IPS-18c (cell line): ENCODE data around the gene COPG2.
"Not testable (repeated sequence)": the region's sequence is repeated elsewhere in the genome, so short reads cannot be mapped to it uniquely, and the experiment has no call there.

Source experiments
- H3K4me3 ChIP-seq: 2 replicates; pipeline ENCODE4 v1.7.0; 2013; ENCODE audit warnings: low read depth, mild to moderate bottlenecking, low read length, moderate library complexity; ENCODE audit not compliant: insufficient read depth
- H3K9me3 ChIP-seq: one replicate; pipeline ENCODE4 v1.6.1; 2013; ENCODE audit warnings: mild to moderate bottlenecking, low read length, moderate library complexity; ENCODE audit not compliant: control insufficient read depth, insufficient read depth

Gene COPG2

GRCh38 chr7:130541287-130541686 is 127.3 kb downstream of the COPG2 start:
- not testable (repeated sequence) for H3K9me3 ChIP-seq, H3K4me3 ChIP-seq

- not testable (repeated sequence) for H3K9me3 ChIP-seq, H3K4me3 ChIP-seq
Observed at GRCh38 chr7:130537894-130538293, 130.7 kb downstream of the COPG2 start.

DNA sequence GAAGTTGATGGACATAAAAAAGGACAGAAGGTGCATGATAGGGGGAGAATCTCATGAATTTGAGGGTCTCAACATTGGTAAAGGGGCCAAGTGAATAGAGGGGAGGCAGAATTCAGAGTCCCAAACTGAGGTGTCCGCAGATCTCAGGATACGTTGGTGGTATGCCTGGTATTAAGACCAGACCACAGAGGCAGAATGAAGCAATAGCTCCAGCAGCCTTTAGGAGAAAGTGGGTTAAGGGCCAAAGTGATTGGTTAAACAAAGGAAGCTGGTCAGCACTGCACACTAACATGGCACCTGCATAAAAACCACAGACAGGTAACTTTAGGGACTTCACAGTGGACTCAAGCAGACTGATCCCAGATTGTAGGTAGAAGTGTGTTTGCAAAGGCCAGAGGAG is 139.1 kb downstream of the COPG2 start:
- no peaks in the 10 kb centered on the region for H3K9me3 ChIP-seq
- no peak overlapping the region for H3K4me3 ChIP-seq

DNA sequence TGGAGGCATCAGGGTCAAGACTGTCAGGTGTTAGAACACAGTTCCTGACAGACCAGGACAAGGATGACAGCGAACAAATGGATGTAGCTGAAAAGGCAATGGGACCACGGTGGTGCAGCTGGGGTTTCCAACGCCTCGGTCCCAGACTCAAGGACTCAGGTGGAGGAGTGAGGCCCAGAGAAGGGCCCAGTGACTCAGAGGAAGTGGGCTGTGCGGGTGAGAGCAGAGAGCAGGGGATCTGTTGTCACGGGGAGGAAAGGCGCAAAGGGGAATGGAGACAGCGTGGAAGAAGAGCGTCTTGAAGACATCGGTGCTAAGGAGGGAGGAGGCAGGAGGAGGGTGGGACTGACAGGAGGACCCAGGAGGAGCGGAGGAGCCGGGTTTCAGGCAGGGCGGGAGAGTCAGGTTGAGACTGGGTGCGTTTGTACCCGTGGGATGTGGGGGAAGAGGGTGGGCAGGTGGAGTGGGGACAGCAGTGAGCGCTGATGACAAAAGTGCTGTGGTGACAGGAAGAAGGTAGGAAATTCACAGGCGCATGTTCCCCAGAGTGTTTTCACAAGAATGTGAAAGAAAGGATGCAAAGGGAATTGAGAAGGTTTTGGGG is 140.7 kb downstream of the COPG2 start:
- not testable (repeated sequence) for H3K9me3 ChIP-seq, H3K4me3 ChIP-seq

DNA sequence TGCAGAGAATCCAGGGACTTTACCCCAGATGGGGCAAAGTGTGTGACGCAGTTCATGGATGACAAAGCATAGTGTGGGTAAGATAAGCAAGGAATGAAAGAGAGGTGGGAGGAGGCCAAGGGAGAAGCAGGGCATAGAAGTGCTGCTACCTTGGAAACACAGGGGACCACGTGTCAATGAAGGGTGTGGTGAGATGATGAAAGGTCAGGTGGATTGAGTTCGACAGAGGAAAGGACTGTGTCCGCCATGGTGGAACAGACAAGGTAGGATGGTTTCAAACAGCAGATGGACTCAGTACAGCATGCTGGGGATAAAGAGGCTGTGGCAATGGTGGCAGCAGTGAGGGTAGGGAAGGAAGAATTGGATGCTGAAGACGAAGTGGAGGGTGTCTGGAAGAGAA is 143.9 kb downstream of the COPG2 start:
- no peaks in the 10 kb centered on the region for H3K9me3 ChIP-seq
- no peak overlapping the region for H3K4me3 ChIP-seq

DNA sequence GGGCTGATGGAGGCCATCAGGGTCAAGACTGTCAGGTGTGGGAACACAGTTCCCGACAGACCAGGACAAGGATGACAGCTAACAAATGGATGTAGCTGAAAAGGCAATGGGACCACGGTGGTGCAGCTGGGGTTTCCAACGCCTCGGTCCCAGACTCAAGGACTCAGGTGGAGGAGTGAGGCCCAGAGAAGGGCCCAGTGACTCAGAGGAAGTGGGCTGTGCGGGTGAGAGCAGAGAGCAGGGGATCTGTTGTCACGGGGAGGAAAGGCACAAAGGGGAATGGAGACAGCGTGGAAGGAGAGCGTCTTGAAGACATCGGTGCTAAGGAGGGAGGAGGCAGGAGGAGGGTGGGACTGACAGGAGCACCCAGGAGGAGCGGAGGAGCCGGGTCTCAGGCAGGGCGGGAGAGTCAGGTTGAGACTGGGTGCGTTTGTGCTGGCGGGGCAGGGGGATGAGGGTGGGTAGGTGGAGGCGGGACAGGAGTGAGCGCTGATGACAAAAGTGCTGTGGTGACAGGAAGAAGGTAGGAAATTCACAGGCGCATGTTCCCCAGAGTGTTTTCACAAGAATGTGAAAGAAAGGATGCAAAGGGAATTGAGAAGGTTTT is 144.9 kb downstream of the COPG2 start:
- H3K4me3 ChIP-seq, H3K9me3 ChIP-seq: not testable (repeated sequence)

GRCh38 chr7:130521258-130521951 is 147.1 kb downstream of the COPG2 start:
- no peak overlapping the region for H3K4me3 ChIP-seq
- no peaks in the 10 kb centered on the region for H3K9me3 ChIP-seq

DNA sequence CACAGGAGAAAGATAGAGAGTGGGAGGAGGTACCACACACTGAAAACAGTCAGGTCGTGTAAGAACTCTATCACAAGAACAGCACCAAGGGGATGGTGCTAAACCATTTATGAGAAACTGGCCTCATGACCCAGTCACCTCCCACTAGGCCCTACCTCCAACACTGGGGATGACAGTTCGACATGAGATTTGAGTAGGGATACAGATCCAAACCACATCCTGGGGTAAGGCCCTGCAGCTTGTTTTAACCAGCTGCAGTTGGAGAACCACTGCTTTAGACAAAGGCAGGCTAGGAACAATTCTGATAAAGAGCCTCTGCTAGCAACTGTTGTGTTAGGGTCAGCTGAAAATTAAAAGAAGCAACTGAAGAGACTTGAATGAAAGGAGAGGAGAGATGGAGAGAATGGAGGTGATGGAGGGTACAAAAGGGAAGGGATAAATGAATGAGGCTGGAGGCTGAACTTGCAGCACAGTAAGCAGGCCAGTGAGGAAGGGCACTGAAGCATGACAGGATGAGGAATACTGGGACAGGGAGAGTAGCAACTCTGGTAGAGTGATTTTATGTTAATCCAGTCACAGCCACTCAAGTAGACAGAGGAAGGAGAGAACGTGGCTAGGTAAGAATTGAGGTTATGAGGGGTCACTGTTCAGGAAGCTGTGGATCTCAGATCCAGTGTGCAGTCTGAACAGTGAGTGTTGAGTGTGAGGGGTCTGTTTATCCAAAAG is 153.1 kb downstream of the COPG2 start:
- H3K4me3 ChIP-seq, result no peak overlapping the region
- no peaks in the 10 kb centered on the region for H3K9me3 ChIP-seq

GRCh38 chr7:130513447-130513846 is 155.1 kb downstream of the COPG2 start:
- H3K4me3 ChIP-seq, result no peak overlapping the region

DNA sequence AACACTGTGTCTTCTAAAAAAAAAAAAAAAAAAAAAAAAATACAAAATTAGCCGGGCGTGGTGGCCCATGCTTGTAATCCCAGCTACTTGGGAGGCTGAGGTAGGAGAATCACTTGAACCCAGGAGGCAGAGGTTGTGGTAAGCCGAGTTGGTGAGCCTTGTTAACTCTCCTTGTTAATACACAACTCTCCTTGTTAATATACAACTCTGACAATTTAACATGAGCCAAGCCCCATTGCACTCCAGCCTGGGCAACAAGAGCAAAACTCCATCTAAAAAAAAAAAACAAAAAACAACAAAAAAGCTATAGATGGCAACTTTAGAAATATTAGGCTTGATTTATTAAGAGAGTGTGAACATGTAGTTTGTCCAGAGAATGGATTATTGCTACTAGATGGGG is 156.5 kb downstream of the COPG2 start:
- H3K9me3 ChIP-seq, H3K4me3 ChIP-seq: not testable (repeated sequence)

More at GRCh38 chr7:130513447-130513846, 155.1 kb downstream of the COPG2 start:
- H3K9me3 ChIP-seq, result no peaks in the 10 kb centered on the region

GRCh38 chr7:130506358-130506757 is 162.2 kb downstream of the COPG2 start:
- Histone ChIP-seq H3K4me3 (no peak overlapping the region), H3K9me3 (no peaks in the 10 kb centered on the region)

GRCh38 chr7:130505753-130506152 is 162.8 kb downstream of the COPG2 start:
- H3K4me3 ChIP-seq, result no peak overlapping the region
- H3K9me3 ChIP-seq, result no peaks in the 10 kb centered on the region

GRCh38 chr7:130500910-130501309 is 167.6 kb downstream of the COPG2 start:
- no peak overlapping the region for H3K4me3 ChIP-seq

GRCh38 chr7:130500463-130500862 is 168.1 kb downstream of the COPG2 start:
- Histone ChIP-seq H3K9me3 (no peaks in the 10 kb centered on the region), H3K4me3 (no peak overlapping the region)

More at GRCh38 chr7:130500910-130501309, 167.6 kb downstream of the COPG2 start:
- H3K9me3 ChIP-seq, result no peaks in the 10 kb centered on the region

GRCh38 chr7:130494431-130494858 is 174.1 kb downstream of the COPG2 start:
- H3K4me3 ChIP-seq, result no peak overlapping the region
- peaks cover 6% of the 10 kb centered on the region for H3K9me3 ChIP-seq

DNA sequence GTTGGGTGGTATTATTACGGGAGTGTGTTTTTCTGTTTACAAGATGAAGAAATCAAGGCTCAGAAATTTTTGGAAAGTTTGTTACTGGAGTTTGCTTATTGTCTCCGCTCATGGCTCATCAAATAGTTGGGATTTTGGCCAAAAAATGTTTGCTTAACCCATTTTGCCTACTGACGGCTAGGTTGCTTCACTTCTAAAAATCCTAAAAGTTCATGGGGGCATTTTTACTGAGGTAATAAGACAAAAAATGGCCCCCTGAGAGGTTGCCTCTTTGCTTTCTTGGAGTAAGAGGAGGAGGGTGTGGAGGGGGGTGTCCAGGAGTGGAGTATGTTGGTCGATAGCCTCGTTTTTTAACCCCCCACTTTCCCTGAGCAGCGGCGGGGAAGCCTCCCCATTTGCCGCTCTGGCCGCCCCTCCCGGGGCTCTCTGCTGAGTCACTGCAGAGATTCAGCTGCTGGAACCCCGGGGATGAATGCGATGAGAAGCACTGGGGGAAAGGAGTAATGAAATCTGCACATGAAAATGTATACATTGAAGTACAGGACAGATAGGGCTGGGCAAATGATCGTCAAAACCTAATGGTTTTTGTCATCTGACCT is 175.2 kb downstream of the COPG2 start:
- peaks cover 6% of the 10 kb centered on the region for H3K9me3 ChIP-seq
- peak overlapping the region; percentile 50; the same call in 1 of the 2 replicates for H3K4me3 ChIP-seq

DNA sequence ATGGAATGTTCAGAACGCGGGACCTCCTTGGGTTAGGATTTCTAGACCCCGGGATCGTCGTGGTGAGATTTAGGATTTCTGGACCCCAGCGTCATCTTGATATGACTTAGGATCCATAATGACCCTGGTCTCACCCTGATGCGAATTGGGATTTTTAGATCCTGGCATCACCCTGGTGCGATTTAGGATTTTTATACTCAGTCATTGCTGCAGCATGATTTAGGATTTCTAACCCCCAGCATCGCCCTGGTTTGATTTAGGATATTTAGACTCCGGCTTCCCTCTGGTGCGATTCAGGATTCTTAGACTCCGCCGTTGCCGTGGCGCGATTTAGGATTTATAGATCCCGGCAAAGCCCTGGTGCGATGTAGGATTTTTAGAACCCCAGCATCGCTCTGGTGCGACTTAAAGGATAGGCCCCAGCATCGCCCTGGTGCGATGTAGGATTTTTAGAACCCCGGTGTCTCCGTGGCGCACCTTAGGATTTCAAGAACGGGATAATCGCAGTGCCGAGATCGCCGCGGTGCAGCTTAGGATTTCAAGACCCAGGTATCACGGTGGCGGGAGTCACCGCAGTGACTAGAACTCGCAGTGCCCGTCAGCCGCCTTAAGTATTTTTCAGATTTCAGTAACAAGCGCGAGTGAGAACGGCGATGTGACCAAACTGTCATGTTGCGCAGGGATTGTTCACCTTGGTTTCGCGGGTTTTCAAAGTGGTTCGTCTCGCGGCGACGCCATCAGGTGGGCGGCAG is 175.8 kb downstream of the COPG2 start:
- H3K4me3 ChIP-seq, result peak overlapping the region; percentile 50

More for the DNA sequence above, 175.8 kb downstream of the COPG2 start:
- H3K9me3 ChIP-seq, result peaks cover 6% of the 10 kb centered on the region
